ENCODE measurements around the gene IDH3B. TPM values are rescaled to one million over a fixed set of nuclear protein-coding genes. Genes with fewer than 3 reads are reported as not detected.

The IDH3B gene
- total RNA-seq, 1 donor from 2014 or later = 101 TPM

- Mint-ChIP-seq H3K4me3 (no peak overlapping the region), H3K27me3 (peaks cover 37% of the 10 kb centered on the region), H3K27ac (no peak overlapping the region), H3K36me3 (no peaks in the 10 kb centered on the region), H3K4me1 (ENCODE audit: unreplicated experiment) (no peaks in the 10 kb centered on the region), H3K9me3 (peaks cover 6% of the 10 kb centered on the region)
- TF ChIP-seq CTCF (conservative IDR thresholded peaks at IDR 0.05) = no peak
- DNase-seq (ENCODE audit: extremely low spot score, unreplicated experiment) = no peak
Observed at GRCh38 chr20:2618815-2619214, 45.2 kb downstream of the IDH3B start.

- no peak overlapping the region for H3K27ac Mint-ChIP-seq
Observed at GRCh38 chr20:2617099-2617714, 46.8 kb downstream of the IDH3B start.

GRCh38 chr20:2616634-2617033 lies 47.4 kb downstream of the IDH3B start:
- Mint-ChIP-seq H3K27ac (no peak overlapping the region), H3K36me3 (no peaks in the 10 kb centered on the region), H3K4me1 (ENCODE audit: unreplicated experiment) (no peaks in the 10 kb centered on the region), H3K27me3 (peaks cover 41% of the 10 kb centered on the region), H3K4me3 (no peak overlapping the region), H3K9me3 (peaks cover 6% of the 10 kb centered on the region)
- DNase-seq (ENCODE audit: extremely low spot score, unreplicated experiment) = no peak
- TF ChIP-seq CTCF (conservative IDR thresholded peaks at IDR 0.05) = no peak

More at GRCh38 chr20:2617099-2617714, 46.8 kb downstream of the IDH3B start:
- Mint-ChIP-seq H3K4me3 (no peak overlapping the region), H3K27me3 (peaks cover 37% of the 10 kb centered on the region), H3K36me3 (no peaks in the 10 kb centered on the region), H3K4me1 (ENCODE audit: unreplicated experiment) (no peaks in the 10 kb centered on the region), H3K9me3 (peaks cover 6% of the 10 kb centered on the region)
- no peak for TF ChIP-seq CTCF (conservative IDR thresholded peaks at IDR 0.05)
- DNase-seq (ENCODE audit: extremely low spot score, unreplicated experiment) = no peak

- H3K9me3 Mint-ChIP-seq = peaks cover 5% of the 10 kb centered on the region
- H3K4me1 Mint-ChIP-seq (ENCODE audit: unreplicated experiment) = no peaks in the 10 kb centered on the region
- H3K36me3 Mint-ChIP-seq = no peaks in the 10 kb centered on the region
- TF ChIP-seq CTCF (conservative IDR thresholded peaks at IDR 0.05) = no peak
- no peak for DNase-seq (ENCODE audit: extremely low spot score, unreplicated experiment)
- peaks cover 42% of the 10 kb centered on the region for H3K27me3 Mint-ChIP-seq
- no peak overlapping the region for H3K4me3 Mint-ChIP-seq
- H3K27ac Mint-ChIP-seq = no peak overlapping the region
Observed at GRCh38 chr20:2612073-2612472, 51.9 kb downstream of the IDH3B start.

GRCh38 chr20:2610941-2611720 lies 52.9 kb downstream of the IDH3B start:
- no peak for TF ChIP-seq CTCF (conservative IDR thresholded peaks at IDR 0.05)
- Mint-ChIP-seq H3K4me3 (no peak overlapping the region), H3K36me3 (no peaks in the 10 kb centered on the region), H3K9me3 (peaks cover 7% of the 10 kb centered on the region), H3K4me1 (ENCODE audit: unreplicated experiment) (no peaks in the 10 kb centered on the region), H3K27ac (no peak overlapping the region), H3K27me3 (peaks cover 38% of the 10 kb centered on the region)
- no peak for DNase-seq (ENCODE audit: extremely low spot score, unreplicated experiment)
